Epithelial cell of proximal tubule (primary cell): ENCODE data around the gene LAMA4. TPM values are rescaled to one million over a fixed set of nuclear protein-coding genes. Genes with fewer than 3 reads are reported as not detected.

Experiments used
- DNase-seq: peaks from one replicate; pipeline ENCODE4 v3.0.0-alpha.2; 2011; ENCODE audit warnings: low read depth
- H3K4me3 ChIP-seq: 2 replicates; pipeline ENCODE4 v1.5.1; 2011; ENCODE audit warnings: low read depth, mild to moderate bottlenecking, low read length
- CTCF ChIP-seq: conservative IDR thresholded peaks from 2 replicates; pipeline ENCODE4 v1.5.1; 2012; ENCODE audit warnings: low read depth, mild to moderate bottlenecking, low read length
- total RNA-seq: library from RNA; depleted of rRNA; stranded (reverse); fragments of >200 nt; gene quantifications from 2 replicates; pipeline ENCODE4 v1.2.3, GENCODE V29; 2015

LAMA4 gene
- total RNA-seq, 1 donor from 2014 or later: 8.0 TPM

GRCh38 chr6:112155886-112156285, 98.5 kb downstream of the LAMA4 start:
- no peak for DNase-seq
- TF ChIP-seq CTCF: no peak
- H3K4me3 ChIP-seq: no peak overlapping the region

DNA sequence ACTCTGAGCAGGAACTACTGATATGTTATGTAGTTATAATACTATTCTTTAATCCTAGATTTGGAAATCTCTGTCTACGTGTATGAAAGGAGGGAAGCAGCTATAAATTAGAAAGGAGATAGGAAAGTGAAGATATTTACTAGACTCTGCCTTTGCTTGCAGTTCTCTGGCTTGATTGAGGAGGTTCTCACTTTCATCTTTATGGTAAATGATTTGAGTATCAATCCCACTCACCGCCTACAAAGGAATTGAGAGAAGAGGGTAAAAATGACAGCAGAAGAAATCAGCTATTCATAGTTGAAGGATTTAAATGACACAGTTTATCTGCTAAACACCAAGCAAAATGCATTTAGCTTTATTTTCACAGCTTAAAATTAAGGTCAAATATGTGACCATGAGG, 99.7 kb downstream of the LAMA4 start:
- TF ChIP-seq CTCF: no peak
- no peak for DNase-seq
- no peak overlapping the region for H3K4me3 ChIP-seq

GRCh38 chr6:112153926-112154607, 100.3 kb downstream of the LAMA4 start:
- no peak for DNase-seq
- H3K4me3 ChIP-seq: no peak overlapping the region
- TF ChIP-seq CTCF: no peak

DNA sequence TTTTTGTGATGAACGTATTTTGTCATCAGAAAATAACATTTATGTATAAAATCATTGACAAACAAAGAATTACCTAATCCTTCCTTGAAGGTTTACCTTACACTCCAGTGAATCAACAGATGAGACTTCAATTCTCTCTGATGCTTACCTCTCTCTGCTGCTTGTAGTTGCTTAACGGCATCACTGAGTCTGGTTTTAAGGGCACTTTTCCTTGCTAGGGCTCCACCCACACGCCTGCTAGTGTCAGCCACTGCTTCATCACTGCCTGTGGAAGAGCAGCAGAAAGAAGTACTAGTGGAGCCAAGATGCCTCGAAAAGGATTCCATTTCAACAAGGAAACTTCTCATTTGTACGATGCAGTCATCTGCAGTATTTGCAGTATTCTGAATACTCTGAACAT, 104.0 kb downstream of the LAMA4 start:
- no peak for TF ChIP-seq CTCF
- no peak for DNase-seq
- H3K4me3 ChIP-seq: no peak overlapping the region

DNA sequence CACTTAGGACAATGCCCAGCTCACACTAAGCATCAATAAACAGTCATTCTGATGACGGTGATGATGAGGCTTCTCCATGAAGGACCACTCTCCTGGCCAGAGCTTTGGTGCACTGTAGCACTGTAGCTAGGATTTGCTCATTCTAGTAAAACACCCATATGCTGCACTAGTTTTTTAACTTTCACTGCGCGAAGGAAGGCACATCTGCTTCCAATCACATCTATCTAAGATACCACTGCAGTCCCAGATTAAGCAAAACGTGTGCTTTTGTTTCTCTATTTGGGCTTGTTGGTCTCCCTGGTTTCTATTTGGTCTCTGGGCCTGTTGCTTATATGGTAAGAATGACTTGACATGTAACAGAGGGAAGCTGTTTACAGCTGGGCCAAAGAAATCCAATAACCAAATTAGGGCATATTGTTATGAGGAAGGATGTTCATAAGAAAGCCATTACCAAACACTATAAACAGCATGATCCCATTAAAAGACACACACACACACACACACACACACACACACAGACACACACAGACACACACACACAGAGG, 104.6 kb downstream of the LAMA4 start:
- no peak overlapping the region for H3K4me3 ChIP-seq
- no peak for DNase-seq
- no peak for TF ChIP-seq CTCF

DNA sequence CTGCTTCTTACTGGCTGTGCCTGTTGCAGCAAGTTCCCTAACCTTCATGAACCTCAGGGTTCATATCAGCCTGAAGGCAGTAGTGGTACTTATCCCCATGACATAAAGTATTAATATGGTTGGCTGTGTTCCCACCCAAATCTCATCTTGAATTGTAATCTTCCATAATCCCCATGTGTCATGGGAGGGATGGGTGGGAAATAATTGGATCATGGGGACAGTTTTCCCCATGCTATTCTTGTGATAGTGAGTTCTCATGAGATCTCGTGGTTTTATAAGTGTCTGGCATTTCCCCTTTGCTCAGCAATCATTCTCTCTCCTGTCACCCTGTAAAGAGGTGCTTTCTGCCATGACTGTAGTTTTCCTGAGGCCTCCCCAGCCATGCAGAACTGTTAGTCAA, 105.1 kb downstream of the LAMA4 start:
- DNase-seq: no peak
- no peak for TF ChIP-seq CTCF
- no peak overlapping the region for H3K4me3 ChIP-seq

- TF ChIP-seq CTCF: no peak
- DNase-seq: no peak
- H3K4me3 ChIP-seq: no peak overlapping the region
Observed at GRCh38 chr6:112148103-112148502, 106.3 kb downstream of the LAMA4 start.
